K562 (cell line): Measurements from ENCODE around the gene TMEM203. TPM values are rescaled to one million over a fixed set of nuclear protein-coding genes. Genes with fewer than 3 reads are reported as not detected.

Source experiments
- CBX5 ChIP-seq: IDR thresholded peaks from 2 replicates; pipeline ENCODE4 v1.6.1; 2014; ENCODE audit warnings: low read depth, borderline replicate concordance
- E2F6 ChIP-seq, 2 experiments: IDR thresholded peaks; 2 replicates each; pipeline ENCODE4 v1.6.1; 2011; ENCODE audit warnings: borderline replicate concordance in 1 of 2, control low read depth in 1 of 2, low read depth in 1 of 2, low read length in 1 of 2, mild to moderate bottlenecking in 1 of 2, mixed read lengths in 1 of 2, moderate library complexity in 1 of 2; ENCODE audit not compliant: insufficient read depth in 1 of 2, insufficient read length in 1 of 2, poor library complexity in 1 of 2, severe bottlenecking in 1 of 2; ENCODE audit errors: extremely low read depth in 1 of 2
- E2F8 ChIP-seq: fragments of 450-650 bp; IDR thresholded peaks from 2 replicates; pipeline ENCODE4 v1.7.1; 2018; ENCODE audit warnings: mild to moderate bottlenecking, low read depth; ENCODE audit not compliant: partially characterized antibody
- HMG20A ChIP-seq: fragments of 450-650 bp; formaldehyde crosslinking; conservative IDR thresholded peaks from 2 replicates; pipeline ENCODE4 v1.4.0; 2020; ENCODE audit warnings: mild to moderate bottlenecking, mixed read lengths
- MAFG ChIP-seq: fragments of 450-650 bp; conservative IDR thresholded peaks from 2 replicates; pipeline ENCODE4 v1.6.1; 2016; ENCODE audit warnings: missing genetic modification characterization, missing compliant biosample characterization
- MECOM ChIP-seq: fragments of 250-450 bp; sonication (Bioruptor Pico); IDR thresholded peaks from 2 replicates; pipeline ENCODE4 v1.8.0; 2022; ENCODE audit warnings: inconsistent platforms
- MEIS2 ChIP-seq: fragments of 450-650 bp; IDR thresholded peaks from 2 replicates; pipeline ENCODE4 v1.6.1; 2014; ENCODE audit warnings: mild to moderate bottlenecking; ENCODE audit not compliant: partially characterized antibody
- MTF1 ChIP-seq: fragments of 250-450 bp; sonication (Bioruptor Pico); IDR thresholded peaks from 2 replicates; pipeline ENCODE4 v1.9.0; 2021; ENCODE audit warnings: moderate library complexity, mild to moderate bottlenecking, inconsistent platforms, borderline replicate concordance
- NR2F6 ChIP-seq: fragments of 450-650 bp; formaldehyde crosslinking; IDR thresholded peaks from 2 replicates; pipeline ENCODE4 v1.4.0; 2020; ENCODE audit warnings: mild to moderate bottlenecking
- PHB2 ChIP-seq: fragments of 450-650 bp; IDR thresholded peaks from 2 replicates; pipeline ENCODE4 v1.6.1; 2017; ENCODE audit warnings: low read depth
- RBM22 ChIP-seq: fragments of 200-400 bp; formaldehyde crosslinking; IDR thresholded peaks from 2 replicates; pipeline ENCODE4 v1.6.1; 2018; ENCODE audit warnings: low read length, low read depth; ENCODE audit not compliant: poor library complexity, severe bottlenecking
- SLC30A9 ChIP-seq: fragments of 250-450 bp; sonication (Bioruptor Pico); IDR thresholded peaks from 2 replicates; pipeline ENCODE4 v1.8.0; 2022; ENCODE audit warnings: mild to moderate bottlenecking, moderate library complexity
- SMAD1 ChIP-seq: fragments of 150-350 bp; IDR thresholded peaks from 2 replicates; pipeline ENCODE4 v1.6.1; 2014; ENCODE audit warnings: low read length, low read depth; ENCODE audit not compliant: partially characterized antibody
- TARDBP ChIP-seq: fragments of 450-650 bp; IDR thresholded peaks from 2 replicates; pipeline ENCODE4 v1.6.1; 2016
- TGIF2 ChIP-seq: sonication (generic); formaldehyde crosslinking; IDR thresholded peaks from 2 replicates; pipeline ENCODE4 v1.8.1; 2022; ENCODE audit warnings: mild to moderate bottlenecking, missing genetic modification reagents, moderate library complexity
- ZBTB5 ChIP-seq: fragments of 450-650 bp; IDR thresholded peaks from 2 replicates; pipeline ENCODE4 v1.6.1; 2017; ENCODE audit warnings: antibody characterized with exemption
- ZNF212 ChIP-seq: fragments of 450-650 bp; formaldehyde crosslinking; IDR thresholded peaks from 2 replicates; pipeline ENCODE4 v1.4.0; 2020; ENCODE audit warnings: mild to moderate bottlenecking
- ZNF232 ChIP-seq: sonication (generic); formaldehyde crosslinking; IDR thresholded peaks from 2 replicates; pipeline ENCODE4 v1.8.0; 2022; ENCODE audit warnings: mild to moderate bottlenecking, missing genetic modification reagents
- ZNF644 ChIP-seq: fragments of 200-800 bp; sonication (Bioruptor generic); IDR thresholded peaks from 2 replicates; pipeline ENCODE4 v1.6.1; 2016; ENCODE audit warnings: low read depth, missing genetic modification characterization, missing compliant biosample characterization
- ZSCAN32 ChIP-seq: fragments of 450-650 bp; formaldehyde crosslinking; IDR thresholded peaks from 2 replicates; pipeline ENCODE4 v1.4.0; 2020; ENCODE audit warnings: mild to moderate bottlenecking, moderate library complexity
- polyA plus RNA-seq, 8 experiments: library from polyadenylated mRNA; depleted of rRNA in 4 of 8; stranded (reverse) in 5 of 8; unstranded in 3 of 8; fragments of >200 nt; fragmentation: Nextera tagmentation in 2 of 8; fragmentation: Illumina TruSeq in 1 of 8; extraction: Ambion mirVana in 2 of 8; extraction: Trizol in 1 of 8; gene quantifications; 2 replicates each; pipeline versions ENCODE4 v1.2.1 to v1.2.3, GENCODE V29; 2011 to 2014; ENCODE audit warnings: inconsistent platforms in 1 of 8, missing spikeins in 1 of 8
- total RNA-seq, 7 experiments: library from RNA; depleted of rRNA in 6 of 7; stranded (reverse); fragments of >200 nt in 6 of 7; fragmentation: Illumina TruSeq in 2 of 7; extraction: Trizol in 2 of 7; gene quantifications; 2 replicates each; pipeline versions ENCODE4 v1.2.1 to v1.2.3, GENCODE V29; 2011 to 2021; ENCODE audit warnings: low replicate concordance in 1 of 7

TMEM203 gene
- total and polyA plus RNA-seq, 9 of the 15 experiments (the other 6 are each of a cell fraction or from before 2014, with no cell fraction given) = 8.8 to 59.5 (median 37.6) TPM

- TF ChIP-seq E2F8 (no peak), ZNF212 (CRISPR knock-in tag) (no peak), RBM22 (no peak), HMG20A (CRISPR knock-in tag) (no peak), MAFG (tag) (no peak), NR2F6 (CRISPR knock-in tag) (no peak), MTF1 (CRISPR knock-in tag) (no peak), PHB2 (no peak), TARDBP (no peak), ZNF644 (tag) (no peak), CBX5 (no peak), E2F6 (IDR thresholded peaks at IDR 0.05; ENCODE audit: borderline replicate concordance in 1 of 2, extremely low read depth in 1 of 2, insufficient read depth in 1 of 2, insufficient read length in 1 of 2, low read depth in 1 of 2, low read length in 1 of 2, poor library complexity in 1 of 2, severe bottlenecking in 1 of 2) (peak in 1 of 2 experiments; percentile 55), ZBTB5 (no peak), ZSCAN32 (CRISPR knock-in tag) (no peak), MECOM (no peak), TGIF2 (CRISPR knock-in tag) (no peak), MEIS2 (peak; percentile 92), ZNF232 (CRISPR knock-in tag) (no peak), SLC30A9 (CRISPR knock-in tag) (no peak), SMAD1 (no peak)
These were observed 17.9 kb upstream of the TMEM203 start (continued) for GRCh38 chr9:137223078-137223970.
